Measurements from ENCODE around the gene SPTB. TPM values are rescaled to one million over a fixed set of nuclear protein-coding genes. Genes with fewer than 3 reads are reported as not detected.

The SPTB gene
- total RNA-seq, 1 experiment from 2014 or later: 2.3 TPM

- no peak for TF ChIP-seq CTCF (conservative IDR thresholded peaks at IDR 0.05)
- peak overlapping the region; percentile 82; the same call in 1 of the 2 replicates for H2BK15ac ChIP-seq (ENCODE audit: low read depth, low read length)
- H3K9me3 ChIP-seq (ENCODE audit: control insufficient read depth, low read depth, low read length): no peaks in the 10 kb centered on the region
- no peak overlapping the region for H2AK5ac ChIP-seq (ENCODE audit: insufficient read length, low read length)
- Mint-ChIP-seq H3K4me1 (peaks cover 5 to 15% of the 10 kb centered on the region in 2 experiments), H3K27ac (no peak overlapping the region; a peak in 1 of 7 replicates), H3K36me3 (ENCODE audit: insufficient read depth in 1 of 3, low read depth in 3 of 3) (no peaks in the 10 kb centered on the region), H3K4me3 (no peak overlapping the region), H3K27me3 (ENCODE audit: low read depth) (no peaks in the 10 kb centered on the region), H3K9me3 (no peaks in the 10 kb centered on the region)
- H2BK20ac ChIP-seq (ENCODE audit: low read depth, low read length, poor library complexity, severe bottlenecking): no peak overlapping the region
- H2BK12ac ChIP-seq (ENCODE audit: insufficient read length, low read depth, low read length): no peak overlapping the region
- H3K23me2 ChIP-seq (ENCODE audit: insufficient read length, low read depth, low read length, poor library complexity, severe bottlenecking): peaks cover 3% of the 10 kb centered on the region
- no peaks in the 10 kb centered on the region for H3K27me3 ChIP-seq (ENCODE audit: insufficient read depth, low read length)
- H3K9ac ChIP-seq (ENCODE audit: extremely low read depth, insufficient read length, low read length): no peak overlapping the region
- H3K56ac ChIP-seq (ENCODE audit: insufficient read length, low read depth, low read length): no peak overlapping the region
- H3K27ac ChIP-seq (ENCODE audit: insufficient read length, low read depth, low read length): no peak overlapping the region
- no peak overlapping the region for H4K8ac ChIP-seq (replicated peaks; ENCODE audit: insufficient read length, low read depth, low read length)
- WGBS (ENCODE audit: extremely low coverage, insufficient read length, low lambda C conversion rate): no CpG with 5 or more reads among the region's 5 CpGs
- H3K79me2 ChIP-seq (ENCODE audit: insufficient read depth, low read length): no peaks in the 10 kb centered on the region
- H4K91ac ChIP-seq (ENCODE audit: insufficient read length, low read depth, low read length): no peak overlapping the region
- no peak overlapping the region for H2AFZ ChIP-seq (ENCODE audit: low read length)
- H4K5ac ChIP-seq (ENCODE audit: insufficient read length, low read depth, low read length): no peak overlapping the region
- H3K4ac ChIP-seq (ENCODE audit: low read depth, low read length): no peak overlapping the region
- H3T11ph ChIP-seq (ENCODE audit: low read length): no peak overlapping the region
- no peaks in the 10 kb centered on the region; the same call in 1 of the 2 replicates for H3K4me1 ChIP-seq (ENCODE audit: insufficient read depth, low read length)
- H2BK5ac ChIP-seq (ENCODE audit: insufficient read length, low read length): no peak overlapping the region
- H3K79me1 ChIP-seq (ENCODE audit: insufficient read depth, low read depth, low read length, poor library complexity, severe bottlenecking): no peaks in the 10 kb centered on the region
- H3K18ac ChIP-seq (ENCODE audit: insufficient read length, low read depth, low read length): no peak overlapping the region
- H3K14ac ChIP-seq (ENCODE audit: insufficient read depth, low read length): peak overlapping the region; percentile 67; the same call in 1 of the 2 replicates
- H3K4me2 ChIP-seq (ENCODE audit: insufficient read depth, insufficient read length, low read length): no peak overlapping the region
- no peaks in the 10 kb centered on the region for H4K20me1 ChIP-seq (ENCODE audit: control insufficient read depth, insufficient read depth, insufficient read length)
- no peak overlapping the region for H2BK120ac ChIP-seq (ENCODE audit: low read depth, low read length, poor library complexity, severe bottlenecking)
- DNase-seq: no peak
- no peak overlapping the region for H3K23ac ChIP-seq (ENCODE audit: insufficient read length, low read depth, low read length)
Measured at GRCh38 chr14:64807551-64807950, 72.2 kb downstream of the SPTB start.
